ENCODE results near the gene TUT1.

GRCh38 chr11:62569611-62570010 lies 21.7 kb downstream of the TUT1 start:
- TF ChIP-seq STAT1 (IDR thresholded peaks at IDR 0.05; ENCODE audit: unreplicated experiment) = no peak
- no peak for TF ChIP-seq CREB1 (CRISPR knock-in tag; IDR thresholded peaks at IDR 0.05; ENCODE audit: low read depth)
- no peak for TF ChIP-seq POLR2AphosphoS5 (IDR thresholded peaks at IDR 0.05; ENCODE audit: low read depth)
- no peak for TF ChIP-seq CTCF (conservative IDR thresholded peaks at IDR 0.05; ENCODE audit: low read depth in 2 of 2)
- no peak for TF ChIP-seq EZH2 (IDR thresholded peaks at IDR 0.05; ENCODE audit: low read depth, unreplicated experiment)
- no peak for TF ChIP-seq JUNB (IDR thresholded peaks at IDR 0.05; ENCODE audit: unreplicated experiment)
- no peak for TF ChIP-seq REST (IDR thresholded peaks at IDR 0.05; ENCODE audit: unreplicated experiment)
- TF ChIP-seq ETS1 (IDR thresholded peaks at IDR 0.05) = no peak
- no peak for TF ChIP-seq EZH2phosphoT487 (IDR thresholded peaks at IDR 0.05; ENCODE audit: unreplicated experiment)
- no peak for TF ChIP-seq ZNF331 (CRISPR knock-in tag; IDR thresholded peaks at IDR 0.05; ENCODE audit: low read depth)

Data from GM23338 (cell line).